K562 (cell line): ENCODE measurements around the gene MLH1. TPM values are rescaled to one million over a fixed set of nuclear protein-coding genes. Genes with fewer than 3 reads are reported as not detected.

Experiments used
- DACH1 ChIP-seq: fragments of 450-650 bp; IDR thresholded peaks from 2 replicates; pipeline ENCODE4 v1.6.1; 2018; ENCODE audit not compliant: partially characterized antibody
- LARP7 ChIP-seq: fragments of 450-650 bp; IDR thresholded peaks from 2 replicates; pipeline ENCODE4 v1.6.1; 2016
- MXI1 ChIP-seq: IDR thresholded peaks from 2 replicates; pipeline ENCODE4 v1.6.1; 2011; ENCODE audit warnings: low read depth, mild to moderate bottlenecking, improper control_type of control experiment, low read length
- NCOA6 ChIP-seq: fragments of 450-650 bp; IDR thresholded peaks from 2 replicates; pipeline ENCODE4 v1.6.1; 2017; ENCODE audit warnings: mild to moderate bottlenecking
- NFRKB ChIP-seq: fragments of 450-650 bp; IDR thresholded peaks from 2 replicates; pipeline ENCODE4 v1.6.1; 2016; ENCODE audit warnings: low read depth
- PML ChIP-seq: IDR thresholded peaks from 2 replicates; pipeline ENCODE4 v1.6.1; 2012; ENCODE audit warnings: low read length, inconsistent platforms
- REST ChIP-seq, 2 experiments: fragments of 450-650 bp; formaldehyde crosslinking in 1 of 2; IDR thresholded peaks; 2 replicates each; pipeline versions ENCODE4 v1.4.0 to v1.6.1; 2014 to 2020; ENCODE audit warnings: mild to moderate bottlenecking in 2 of 2, borderline replicate concordance in 1 of 2, low read depth in 1 of 2
- TAF9B ChIP-seq: fragments of 450-650 bp; IDR thresholded peaks from 2 replicates; pipeline ENCODE4 v1.6.1; 2018; ENCODE audit warnings: mild to moderate bottlenecking; ENCODE audit not compliant: partially characterized antibody
- ZFX ChIP-seq: sonication (generic); formaldehyde crosslinking; IDR thresholded peaks from 2 replicates; pipeline ENCODE4 v1.8.0; 2022; ENCODE audit warnings: mild to moderate bottlenecking, missing genetic modification reagents, moderate library complexity
- ZNF436 ChIP-seq: fragments of 250-450, 450-650 bp; sonication (Bioruptor Pico); formaldehyde crosslinking; IDR thresholded peaks from 2 replicates; pipeline ENCODE4 v1.7.0; 2020; ENCODE audit warnings: mild to moderate bottlenecking
- ZNF511 ChIP-seq: sonication (generic); formaldehyde crosslinking; IDR thresholded peaks from 2 replicates; pipeline ENCODE4 v1.8.0; 2022; ENCODE audit warnings: mild to moderate bottlenecking, missing genetic modification reagents
- ZNF79 ChIP-seq: fragments of 250-450 bp; sonication (Bioruptor Pico); IDR thresholded peaks from 2 replicates; pipeline ENCODE4 v1.4.0; 2020; ENCODE audit warnings: low read depth, mild to moderate bottlenecking, moderate library complexity
- polyA plus RNA-seq, 8 experiments: library from polyadenylated mRNA; depleted of rRNA in 4 of 8; stranded (reverse) in 5 of 8; unstranded in 3 of 8; fragments of >200 nt; fragmentation: Nextera tagmentation in 2 of 8; fragmentation: Illumina TruSeq in 1 of 8; extraction: Ambion mirVana in 2 of 8; extraction: Trizol in 1 of 8; gene quantifications; 2 replicates each; pipeline versions ENCODE4 v1.2.1 to v1.2.3, GENCODE V29; 2011 to 2014; ENCODE audit warnings: inconsistent platforms in 1 of 8, missing spikeins in 1 of 8
- total RNA-seq, 7 experiments: library from RNA; depleted of rRNA in 6 of 7; stranded (reverse); fragments of >200 nt in 6 of 7; fragmentation: Illumina TruSeq in 2 of 7; extraction: Trizol in 2 of 7; gene quantifications; 2 replicates each; pipeline versions ENCODE4 v1.2.1 to v1.2.3, GENCODE V29; 2011 to 2021; ENCODE audit warnings: low replicate concordance in 1 of 7
- TF ChIP-seq, protein P1 (sequence below): fragments of 450-650 bp; IDR thresholded peaks from 2 replicates; pipeline ENCODE4 v1.6.1; 2017; ENCODE audit warnings: antibody characterized with exemption

MLH1 gene
- total and polyA plus RNA-seq, 9 of the 15 experiments (the other 6 are each of a cell fraction or from before 2014, with no cell fraction given) = 76.4 to 155 (median 117) TPM

GRCh38 chr3:36969085-36969484 is 24.2 kb upstream of the MLH1 start (continued):
- TF ChIP-seq MXI1 (no peak), ZNF511 (CRISPR knock-in tag) (no peak), LARP7 (peak; percentile 68; the same call in 1 of the 2 replicates), ZNF79 (CRISPR knock-in tag) (no peak), REST (IDR thresholded peaks at IDR 0.05; ENCODE audit: borderline replicate concordance) (no peak), REST (CRISPR knock-in tag; IDR thresholded peaks at IDR 0.05; ENCODE audit: low read depth) (no peak), TAF9B (peak; percentile 18), ZFX (CRISPR knock-in tag) (no peak), DACH1 (peak; percentile 58), NCOA6 (no peak; the same call in 1 of the 2 replicates), PML (no peak), NFRKB (peak; percentile 68; the same call in 1 of the 2 replicates), ZNF436 (no peak)
- TF ChIP-seq, protein P1, sequence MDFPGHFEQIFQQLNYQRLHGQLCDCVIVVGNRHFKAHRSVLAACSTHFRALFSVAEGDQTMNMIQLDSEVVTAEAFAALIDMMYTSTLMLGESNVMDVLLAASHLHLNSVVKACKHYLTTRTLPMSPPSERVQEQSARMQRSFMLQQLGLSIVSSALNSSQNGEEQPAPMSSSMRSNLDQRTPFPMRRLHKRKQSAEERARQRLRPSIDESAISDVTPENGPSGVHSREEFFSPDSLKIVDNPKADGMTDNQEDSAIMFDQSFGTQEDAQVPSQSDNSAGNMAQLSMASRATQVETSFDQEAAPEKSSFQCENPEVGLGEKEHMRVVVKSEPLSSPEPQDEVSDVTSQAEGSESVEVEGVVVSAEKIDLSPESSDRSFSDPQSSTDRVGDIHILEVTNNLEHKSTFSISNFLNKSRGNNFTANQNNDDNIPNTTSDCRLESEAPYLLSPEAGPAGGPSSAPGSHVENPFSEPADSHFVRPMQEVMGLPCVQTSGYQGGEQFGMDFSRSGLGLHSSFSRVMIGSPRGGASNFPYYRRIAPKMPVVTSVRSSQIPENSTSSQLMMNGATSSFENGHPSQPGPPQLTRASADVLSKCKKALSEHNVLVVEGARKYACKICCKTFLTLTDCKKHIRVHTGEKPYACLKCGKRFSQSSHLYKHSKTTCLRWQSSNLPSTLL = no peak
